Omental fat pad (tissue), 4 donors: Measurements from ENCODE around the gene LEMD2. TPM values are rescaled to one million over a fixed set of nuclear protein-coding genes. Genes with fewer than 3 reads are reported as not detected.

Experiments used
- ATAC-seq: fragments of 150-250 bp; one replicate; pipeline ENCODE4 v1.9.1; 2016; ENCODE audit warnings: mild to moderate bottlenecking, moderate library complexity; ENCODE audit not compliant: low FRiP score
- DNase-seq: peaks from one replicate; pipeline ENCODE4 v3.0.0-alpha.2; 2019; ENCODE audit warnings: low spot score
- CTCF ChIP-seq, 3 donors: fragments of 450-650 bp; IDR thresholded peaks; one replicate each; pipeline ENCODE4 v1.5.1; 2016 to 2017; ENCODE audit warnings: antibody characterized with exemption in 3 of 3, mild to moderate bottlenecking in 3 of 3, moderate library complexity in 2 of 3
- total RNA-seq, 4 donors: library from RNA; depleted of rRNA; stranded (reverse); fragments of >200 nt; gene quantifications; one replicate each; pipeline ENCODE4 v1.1.0, GENCODE V29; 2016

LEMD2 gene
- total RNA-seq, 4 donors from 2014 or later: 25.8 to 75.0 (median 40.4) TPM

DNA sequence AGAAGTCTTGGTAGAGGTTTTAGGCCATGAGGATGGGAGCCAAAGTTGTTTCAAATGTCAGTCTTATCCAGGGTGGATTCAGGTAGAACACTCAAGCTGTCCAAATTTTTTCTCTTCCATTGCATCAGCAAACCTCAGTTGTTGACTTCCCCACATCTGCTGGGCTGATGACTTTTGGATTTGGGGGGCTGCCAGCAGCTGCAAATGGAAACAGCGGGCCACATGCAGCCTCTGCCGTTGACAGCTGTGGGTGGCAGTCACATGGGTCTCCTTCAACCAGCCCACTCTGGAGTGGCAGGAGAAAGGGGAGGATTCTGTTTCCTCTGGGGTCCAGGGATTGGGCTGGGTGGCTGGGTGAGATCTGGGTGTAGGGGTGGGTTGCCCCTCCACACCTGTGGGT is 20.7 kb upstream of the LEMD2 start:
- DNase-seq: no peak
- ATAC-seq: no peak
- no peak for TF ChIP-seq CTCF (IDR thresholded peaks at IDR 0.05)

GRCh38 chr6:33808641-33809180 is 19.8 kb upstream of the LEMD2 start:
- TF ChIP-seq CTCF (IDR thresholded peaks at IDR 0.05): no peak

DNA sequence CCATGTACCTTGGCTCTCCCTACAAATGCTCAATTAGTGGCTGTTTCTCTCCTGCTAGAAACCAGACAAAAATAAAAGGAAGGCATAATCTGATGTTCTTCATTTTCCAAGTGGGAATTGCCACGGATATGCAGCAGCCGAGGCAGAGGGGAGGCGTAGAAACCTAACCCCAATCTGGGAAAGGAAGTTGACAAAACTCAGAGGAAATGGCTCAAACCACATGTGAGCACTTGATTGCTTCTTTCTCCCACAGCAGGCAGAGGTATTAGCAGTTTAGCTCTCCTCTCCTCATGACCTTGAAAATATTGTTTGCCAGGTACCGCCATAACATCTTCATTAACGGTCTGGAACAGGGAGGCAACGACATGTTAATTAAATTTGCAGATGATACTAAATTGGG is 18.7 kb upstream of the LEMD2 start:
- no peak for DNase-seq
- TF ChIP-seq CTCF (IDR thresholded peaks at IDR 0.05): no peak
- no peak for ATAC-seq

More at GRCh38 chr6:33808641-33809180, 19.8 kb upstream of the LEMD2 start:
- ATAC-seq (no peak), DNase-seq (no peak)

DNA sequence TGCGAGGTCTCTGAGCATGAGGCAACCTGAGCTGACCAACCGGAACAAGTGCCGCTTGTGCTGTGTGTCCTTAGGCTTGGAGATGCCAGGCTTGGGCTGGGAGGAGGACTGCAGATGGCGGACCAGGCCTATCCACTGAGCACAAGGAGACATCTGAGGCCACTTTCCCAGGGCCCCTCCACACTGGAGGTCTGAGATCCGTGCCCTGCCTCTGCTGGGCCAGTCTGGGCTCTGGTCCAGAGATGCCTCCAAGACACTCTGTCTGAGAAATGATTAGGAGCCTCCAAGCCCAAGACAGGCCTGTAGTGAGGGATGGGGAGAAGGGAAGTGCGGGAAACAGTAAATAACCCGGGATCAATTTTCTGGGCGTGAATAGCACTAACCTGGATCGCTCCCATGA is 17.9 kb upstream of the LEMD2 start:
- DNase-seq (no peak), ATAC-seq (no peak)
- no peak for TF ChIP-seq CTCF (IDR thresholded peaks at IDR 0.05)

GRCh38 chr6:33803571-33804053 is 14.7 kb upstream of the LEMD2 start, which contains the start of gene MLN:
TSS of gene MLN (minus strand) at chr6:33804003. CDS start at chr6:33801163, 2,840 bp downstream.
- no peak for TF ChIP-seq CTCF (IDR thresholded peaks at IDR 0.05)
- no peak for DNase-seq
- no peak for ATAC-seq

DNA sequence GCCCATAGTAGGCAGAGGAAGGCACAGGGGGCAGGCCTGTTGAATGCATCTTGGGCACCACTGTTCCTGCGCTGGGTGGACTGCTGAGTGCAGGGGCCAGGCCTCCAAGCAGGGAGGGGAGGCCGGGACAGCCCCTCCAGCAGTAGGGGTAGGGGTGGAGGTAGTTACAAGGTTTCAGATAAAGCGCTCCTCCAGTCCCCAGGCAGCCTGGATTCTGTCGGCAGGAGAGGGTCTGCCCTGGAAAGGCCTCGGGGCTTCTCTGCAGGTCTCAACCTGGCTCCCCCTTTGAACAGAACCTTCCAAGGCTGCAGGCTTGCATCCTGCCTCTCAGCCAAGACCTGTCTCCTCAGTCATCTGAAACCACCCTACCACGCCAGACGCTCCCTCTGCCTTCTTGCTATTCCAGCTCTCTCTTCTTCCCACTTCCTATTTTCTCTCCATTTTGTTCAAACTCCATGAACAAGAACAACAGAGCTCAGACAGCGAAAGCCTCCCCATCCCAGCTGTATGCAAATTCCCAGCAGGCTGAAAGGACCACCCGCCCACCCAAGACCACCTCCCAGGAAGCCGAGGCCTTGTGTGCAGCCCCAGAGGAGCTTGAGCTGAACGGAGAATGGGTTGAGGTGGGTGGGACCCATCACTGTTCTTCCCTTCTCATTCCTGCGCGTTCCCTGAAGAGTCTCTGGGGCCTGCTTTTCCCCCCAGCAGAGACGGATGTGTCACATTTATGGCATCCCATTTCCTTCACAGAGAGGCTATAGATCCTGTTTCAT is 13.4 kb upstream of the LEMD2 start:
- DNase-seq (no peak), ATAC-seq (no peak)
- TF ChIP-seq CTCF (IDR thresholded peaks at IDR 0.05): no peak

DNA sequence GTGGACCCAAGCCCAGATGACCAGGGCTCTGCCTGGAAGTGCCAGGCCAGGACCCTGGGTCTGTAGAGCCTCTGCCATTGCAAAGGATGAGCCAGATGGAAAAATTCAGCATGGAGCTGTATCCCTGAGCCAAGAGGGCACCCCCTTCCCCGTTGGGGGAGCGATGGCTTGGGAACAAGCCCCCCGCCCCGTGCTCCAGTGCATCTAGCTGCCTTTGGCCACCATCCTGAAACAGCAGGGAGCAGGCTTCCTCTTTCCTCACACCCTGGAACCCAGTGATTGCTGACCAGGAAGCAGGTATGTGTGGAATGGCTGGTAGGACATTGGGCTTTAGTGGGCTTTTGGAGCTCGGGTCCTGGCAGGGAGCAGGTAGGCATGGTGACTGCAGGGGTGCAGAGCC is 12.7 kb upstream of the LEMD2 start:
- ATAC-seq: no peak

More for the DNA sequence above, 12.7 kb upstream of the LEMD2 start:
- DNase-seq: no peak
- no peak for TF ChIP-seq CTCF (IDR thresholded peaks at IDR 0.05)
